ENCODE measurements around the gene MYH9.
A peak's percentile ranks its signal among the peaks of the same experiment; 100 is the strongest.

Gene MYH9

DNA sequence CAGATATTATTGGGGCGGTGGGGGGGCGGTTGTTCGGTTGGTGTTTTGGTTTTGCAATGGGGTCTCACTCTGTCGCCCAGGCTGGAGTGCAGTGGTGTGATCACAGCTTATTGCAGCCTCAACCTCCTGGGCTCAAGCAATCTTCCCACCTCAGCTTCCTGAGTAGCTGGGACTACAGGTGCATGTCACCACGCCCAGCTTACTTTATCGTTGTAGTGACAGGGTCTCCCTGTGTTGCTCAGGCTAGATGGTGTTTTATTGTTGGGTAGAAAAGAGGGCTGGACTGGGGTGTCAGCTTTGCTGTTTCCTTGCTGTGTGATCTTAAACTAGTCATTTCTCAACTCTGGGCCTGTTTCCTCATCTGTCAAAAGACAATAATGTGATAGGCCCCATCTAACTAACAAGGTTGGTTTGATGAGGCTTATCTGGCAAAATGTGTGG, 17.5 kb upstream of the MYH9 start:
- DNase-seq (ENCODE audit: low spot score) (no peak), ATAC-seq (ENCODE audit: low read depth) (no peak)
- H3K4me3 ChIP-seq (ENCODE audit: severe bottlenecking), result no peak overlapping the region
- H3K4me1 ChIP-seq (ENCODE audit: insufficient read depth, poor library complexity, severe bottlenecking), result peaks cover 6% of the 10 kb centered on the region
- peak overlapping the region; percentile 49 for H3K27ac ChIP-seq (ENCODE audit: poor library complexity, severe bottlenecking)
- H3K27me3 ChIP-seq (ENCODE audit: insufficient read depth, poor library complexity, severe bottlenecking), result no peaks in the 10 kb centered on the region
- no peaks in the 10 kb centered on the region for H3K36me3 ChIP-seq (ENCODE audit: low read depth)
- TF ChIP-seq, protein P1, sequence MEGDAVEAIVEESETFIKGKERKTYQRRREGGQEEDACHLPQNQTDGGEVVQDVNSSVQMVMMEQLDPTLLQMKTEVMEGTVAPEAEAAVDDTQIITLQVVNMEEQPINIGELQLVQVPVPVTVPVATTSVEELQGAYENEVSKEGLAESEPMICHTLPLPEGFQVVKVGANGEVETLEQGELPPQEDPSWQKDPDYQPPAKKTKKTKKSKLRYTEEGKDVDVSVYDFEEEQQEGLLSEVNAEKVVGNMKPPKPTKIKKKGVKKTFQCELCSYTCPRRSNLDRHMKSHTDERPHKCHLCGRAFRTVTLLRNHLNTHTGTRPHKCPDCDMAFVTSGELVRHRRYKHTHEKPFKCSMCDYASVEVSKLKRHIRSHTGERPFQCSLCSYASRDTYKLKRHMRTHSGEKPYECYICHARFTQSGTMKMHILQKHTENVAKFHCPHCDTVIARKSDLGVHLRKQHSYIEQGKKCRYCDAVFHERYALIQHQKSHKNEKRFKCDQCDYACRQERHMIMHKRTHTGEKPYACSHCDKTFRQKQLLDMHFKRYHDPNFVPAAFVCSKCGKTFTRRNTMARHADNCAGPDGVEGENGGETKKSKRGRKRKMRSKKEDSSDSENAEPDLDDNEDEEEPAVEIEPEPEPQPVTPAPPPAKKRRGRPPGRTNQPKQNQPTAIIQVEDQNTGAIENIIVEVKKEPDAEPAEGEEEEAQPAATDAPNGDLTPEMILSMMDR (IDR thresholded peaks at IDR 0.05; ENCODE audit: poor library complexity, severe bottlenecking), result no peak
- H3K9me3 ChIP-seq (ENCODE audit: severe bottlenecking), result no peaks in the 10 kb centered on the region

- Histone ChIP-seq H3K9me3 (ENCODE audit: severe bottlenecking) (no peaks in the 10 kb centered on the region), H3K27ac (ENCODE audit: poor library complexity, severe bottlenecking) (no peak overlapping the region), H3K27me3 (ENCODE audit: insufficient read depth, poor library complexity, severe bottlenecking) (no peaks in the 10 kb centered on the region), H3K4me3 (ENCODE audit: severe bottlenecking) (no peak overlapping the region), H3K4me1 (ENCODE audit: insufficient read depth, poor library complexity, severe bottlenecking) (peaks cover 5% of the 10 kb centered on the region), H3K36me3 (ENCODE audit: low read depth) (no peaks in the 10 kb centered on the region)
- no peak for ATAC-seq (ENCODE audit: low read depth)
- TF ChIP-seq, protein P1 (IDR thresholded peaks at IDR 0.05; ENCODE audit: poor library complexity, severe bottlenecking), result no peak
- DNase-seq (ENCODE audit: low spot score), result no peak
Measured at GRCh38 chr22:36404446-36404845, 16.7 kb upstream of the MYH9 start.

- DNase-seq (ENCODE audit: low spot score) (no peak), ATAC-seq (ENCODE audit: low read depth) (no peak)
- H3K9me3 ChIP-seq (ENCODE audit: severe bottlenecking), result no peaks in the 10 kb centered on the region
- no peak overlapping the region for H3K4me3 ChIP-seq (ENCODE audit: severe bottlenecking)
- TF ChIP-seq, protein P1 (IDR thresholded peaks at IDR 0.05; ENCODE audit: poor library complexity, severe bottlenecking), result no peak
- peak overlapping the region; percentile 95 for H3K27ac ChIP-seq (ENCODE audit: poor library complexity, severe bottlenecking)
- H3K27me3 ChIP-seq (ENCODE audit: insufficient read depth, poor library complexity, severe bottlenecking), result no peaks in the 10 kb centered on the region
- H3K4me1 ChIP-seq (ENCODE audit: insufficient read depth, poor library complexity, severe bottlenecking), result peaks cover 50% of the 10 kb centered on the region
- no peaks in the 10 kb centered on the region for H3K36me3 ChIP-seq (ENCODE audit: low read depth)
Measured at GRCh38 chr22:36399472-36399778, 11.7 kb upstream of the MYH9 start.

DNA sequence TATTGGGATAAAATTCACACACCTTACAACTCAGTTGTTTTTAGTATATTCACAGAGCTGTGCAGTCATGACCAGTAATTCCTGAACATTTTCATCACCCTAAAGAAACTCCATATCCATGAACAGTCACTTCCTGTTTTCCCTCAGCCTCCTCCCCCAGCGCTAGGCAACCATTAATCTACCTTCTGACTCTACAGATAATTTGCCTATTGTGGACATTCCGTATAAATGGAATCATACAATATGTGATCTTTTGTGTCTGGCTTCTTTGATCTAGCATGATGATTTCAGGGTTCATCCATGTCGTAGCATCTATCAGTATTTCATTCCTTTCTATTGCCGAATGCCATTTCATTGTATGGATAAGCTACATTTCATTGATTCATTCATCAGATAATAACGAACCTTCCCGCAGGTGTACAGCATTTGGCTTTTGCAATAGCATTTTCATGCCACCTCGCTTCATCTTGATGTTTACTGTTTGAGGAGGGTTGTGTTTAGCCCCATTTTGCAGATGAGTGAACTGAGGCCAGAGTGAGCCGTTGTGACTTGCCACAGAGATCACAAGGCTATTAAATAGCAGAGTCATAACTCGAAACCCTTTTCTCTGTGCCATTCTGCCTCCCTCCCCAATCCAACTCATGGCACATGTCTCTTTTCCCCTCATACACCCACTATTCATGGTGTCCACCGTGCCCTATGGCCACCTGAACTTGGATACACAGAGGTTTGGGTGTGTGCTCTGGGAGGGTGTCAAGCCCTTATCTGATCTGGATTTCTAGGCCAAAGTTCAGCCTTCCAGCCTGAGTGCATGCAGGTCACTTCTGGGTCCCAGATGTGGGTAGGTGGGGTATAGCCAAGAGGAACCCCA, 11.1 kb upstream of the MYH9 start:
- DNase-seq (ENCODE audit: low spot score), result no peak
- ATAC-seq (ENCODE audit: low read depth), result peak; percentile 60
- TF ChIP-seq, protein P1 (IDR thresholded peaks at IDR 0.05; ENCODE audit: poor library complexity, severe bottlenecking), result no peak
- no peaks in the 10 kb centered on the region for H3K27me3 ChIP-seq (ENCODE audit: insufficient read depth, poor library complexity, severe bottlenecking)
- peaks cover 51% of the 10 kb centered on the region for H3K4me1 ChIP-seq (ENCODE audit: insufficient read depth, poor library complexity, severe bottlenecking)
- peak overlapping the region; percentile 95 for H3K27ac ChIP-seq (ENCODE audit: poor library complexity, severe bottlenecking)
- H3K36me3 ChIP-seq (ENCODE audit: low read depth), result no peaks in the 10 kb centered on the region
- H3K9me3 ChIP-seq (ENCODE audit: severe bottlenecking), result no peaks in the 10 kb centered on the region
- H3K4me3 ChIP-seq (ENCODE audit: severe bottlenecking), result no peak overlapping the region
